Neuronal stem cell (in vitro differentiated cells): Measurements from ENCODE around the gene ADAD1.

Source experiments
- DNase-seq: peaks from one replicate; pipeline ENCODE4 v3.0.0-alpha.2; 2013; ENCODE audit warnings: low spot score
- H2AFZ ChIP-seq: one replicate; pipeline ENCODE4 v1.6.1; 2013; ENCODE audit warnings: mild to moderate bottlenecking, low read length, inconsistent platforms
- H2AK5ac ChIP-seq: 2 replicates; pipeline ENCODE4 v1.6.1; 2013; ENCODE audit warnings: low read depth, mild to moderate bottlenecking, inconsistent platforms, low read length, moderate library complexity, mixed read lengths
- H2BK120ac ChIP-seq: 2 replicates; pipeline ENCODE4 v1.6.1; 2013; ENCODE audit warnings: low read depth, mild to moderate bottlenecking, inconsistent platforms, low read length, moderate library complexity, mixed read lengths
- H2BK12ac ChIP-seq: one replicate; pipeline ENCODE4 v1.6.1; 2013; ENCODE audit warnings: low read length, inconsistent platforms
- H2BK15ac ChIP-seq: 2 replicates; pipeline ENCODE4 v1.6.1; 2013; ENCODE audit warnings: mild to moderate bottlenecking, low read length, inconsistent platforms, mixed read lengths
- H2BK5ac ChIP-seq: one replicate; pipeline ENCODE4 v1.6.1; 2013; ENCODE audit warnings: inconsistent platforms, mild to moderate bottlenecking, low read length, moderate library complexity
- H3K14ac ChIP-seq: one replicate; pipeline ENCODE4 v1.6.1; 2013; ENCODE audit warnings: low read length, inconsistent platforms
- H3K18ac ChIP-seq: 2 replicates; pipeline ENCODE4 v1.6.1; 2013; ENCODE audit warnings: low read length, inconsistent platforms
- H3K23ac ChIP-seq: 2 replicates; pipeline ENCODE4 v1.6.1; 2013; ENCODE audit warnings: low read depth, mild to moderate bottlenecking, mixed read lengths, low read length, inconsistent platforms; ENCODE audit not compliant: poor library complexity
- H3K27ac ChIP-seq: replicated peaks from 3 replicates; pipeline ENCODE4 v1.5.1; 2013; ENCODE audit warnings: low read length, inconsistent platforms
- H3K27me3 ChIP-seq, 3 experiments: 2 replicates each; pipeline ENCODE4 v1.6.1; 2013; ENCODE audit warnings: low read length in 3 of 3, mild to moderate bottlenecking in 2 of 3, inconsistent platforms in 1 of 3, low read depth in 1 of 3, mixed read lengths in 1 of 3, moderate library complexity in 1 of 3; ENCODE audit not compliant: control insufficient read depth in 3 of 3, insufficient read depth in 3 of 3
- H3K36me3 ChIP-seq, 2 donors: replicated peaks in 1 of 2; 2 replicates each; pipeline ENCODE4 v1.6.1; 2013; ENCODE audit warnings: low read length in 2 of 2; ENCODE audit not compliant: control insufficient read depth in 2 of 2, insufficient read depth in 2 of 2
- H3K4ac ChIP-seq: 2 replicates; pipeline ENCODE4 v1.6.1; 2013; ENCODE audit warnings: inconsistent platforms, mild to moderate bottlenecking, low read length, moderate library complexity
- H3K4me1 ChIP-seq, 2 donors: 1 replicate in 1 of 2; 2 replicates in 1 of 2; pipeline ENCODE4 v1.6.1; 2013; ENCODE audit warnings: low read length in 2 of 2, low read depth in 1 of 2; ENCODE audit not compliant: control insufficient read depth in 2 of 2, insufficient read depth in 1 of 2
- H3K4me2 ChIP-seq: one replicate; pipeline ENCODE4 v1.6.1; 2013; ENCODE audit warnings: mild to moderate bottlenecking, low read length, inconsistent platforms; ENCODE audit not compliant: insufficient read depth, poor library complexity, severe bottlenecking
- H3K4me3 ChIP-seq, 2 donors: 2 replicates each; pipeline ENCODE4 v1.5.1; 2013; ENCODE audit warnings: low read length in 2 of 2, mild to moderate bottlenecking in 2 of 2, inconsistent platforms in 1 of 2, moderate library complexity in 1 of 2
- H3K79me1 ChIP-seq: one replicate; pipeline ENCODE4 v1.6.1; 2013; ENCODE audit warnings: low read depth, mild to moderate bottlenecking, inconsistent platforms, low read length, moderate library complexity
- H3K9ac ChIP-seq: one replicate; pipeline ENCODE4 v1.6.1; 2013; ENCODE audit warnings: mild to moderate bottlenecking, low read depth, low read length, inconsistent platforms; ENCODE audit not compliant: poor library complexity
- H3K9me3 ChIP-seq, 2 donors: replicated peaks in 1 of 2; 2 replicates each; pipeline versions ENCODE3 to v1.6.1; 2013; ENCODE audit warnings: low read length in 2 of 2, mild to moderate bottlenecking in 2 of 2, inconsistent platforms in 1 of 2, low read depth in 1 of 2, mixed read lengths in 1 of 2, moderate library complexity in 1 of 2; ENCODE audit not compliant: control insufficient read depth in 2 of 2, insufficient read depth in 1 of 2
- H4K8ac ChIP-seq: one replicate; pipeline ENCODE4 v1.6.1; 2013; ENCODE audit warnings: low read depth, mild to moderate bottlenecking, inconsistent platforms, low read length, moderate library complexity
- H4K91ac ChIP-seq: one replicate; pipeline ENCODE4 v1.6.1; 2013; ENCODE audit warnings: low read length, low read depth, mild to moderate bottlenecking, inconsistent platforms; ENCODE audit not compliant: poor library complexity
- WGBS, 2 donors: extraction: QIAGEN DNeasy Blood & Tissue Kit; methylation state at CpG; one replicate each; pipeline ENCODE4 v1.1.7; 2013; ENCODE audit warnings: missing lambda C conversion rate in 2 of 2, mixed read lengths in 1 of 2; ENCODE audit not compliant: insufficient read length in 2 of 2, insufficient replicate concordance in 1 of 2; ENCODE audit errors: extremely low coverage in 2 of 2; 5-methylcytosine and 5-hydroxymethylcytosine counted together

Gene ADAD1

GRCh38 chr4:122379239-122379638 is 428 bp downstream of the ADAD1 start:
- H3K27ac ChIP-seq, result no peak overlapping the region
- no peak overlapping the region for H3K23ac ChIP-seq
- H3K9me3 ChIP-seq, result peaks cover 0 to 1% of the 10 kb centered on the region in 2 donors
- no peaks in the 10 kb centered on the region for H3K27me3 ChIP-seq
- H3K4me1 ChIP-seq, result no peaks in the 10 kb centered on the region
- H4K8ac ChIP-seq, result no peak overlapping the region
- WGBS, 2 donors, result no CpG with 5 or more reads among the region's 44 CpGs
- no peak overlapping the region for H2AFZ ChIP-seq
- H3K79me1 ChIP-seq, result no peaks in the 10 kb centered on the region
- no peak overlapping the region for H2AK5ac ChIP-seq
- no peak overlapping the region for H3K18ac ChIP-seq
- H2BK12ac ChIP-seq, result peak overlapping the region; percentile 49
- no peak overlapping the region for H3K9ac ChIP-seq
- no peak overlapping the region for H3K4me3 ChIP-seq
- no peak overlapping the region for H4K91ac ChIP-seq
- peak overlapping the region; percentile 71 for H3K14ac ChIP-seq
- no peak overlapping the region for H2BK120ac ChIP-seq
- no peak overlapping the region for H3K4me2 ChIP-seq
- H2BK5ac ChIP-seq, result no peak overlapping the region
- H2BK15ac ChIP-seq, result no peak overlapping the region
- no peak for DNase-seq
- H3K36me3 ChIP-seq, result no peaks in the 10 kb centered on the region
- H3K4ac ChIP-seq, result no peak overlapping the region

- H3K18ac ChIP-seq, result no peak overlapping the region
- no peak overlapping the region for H3K4me3 ChIP-seq
- H2BK15ac ChIP-seq, result no peak overlapping the region
- no peak overlapping the region for H3K27ac ChIP-seq
- no peak overlapping the region for H2BK120ac ChIP-seq
- H2AFZ ChIP-seq, result no peak overlapping the region
- no CpG with 5 or more reads among the region's 4 CpGs for WGBS, 2 donors
- H4K8ac ChIP-seq, result no peak overlapping the region
- H3K4me1 ChIP-seq, result no peaks in the 10 kb centered on the region
- H2AK5ac ChIP-seq, result no peak overlapping the region
- no peak overlapping the region for H3K14ac ChIP-seq
- DNase-seq, result no peak
- H4K91ac ChIP-seq, result no peak overlapping the region
- H3K36me3 ChIP-seq, result no peaks in the 10 kb centered on the region
- H3K23ac ChIP-seq, result no peak overlapping the region
- no peak overlapping the region for H2BK12ac ChIP-seq
- H3K27me3 ChIP-seq, result no peaks in the 10 kb centered on the region
- no peak overlapping the region for H3K9ac ChIP-seq
- no peaks in the 10 kb centered on the region for H3K79me1 ChIP-seq
- no peak overlapping the region for H3K4ac ChIP-seq
- H3K4me2 ChIP-seq, result no peak overlapping the region
- H3K9me3 ChIP-seq, result no peaks in the 10 kb centered on the region
- no peak overlapping the region for H2BK5ac ChIP-seq
These were observed 4.5 kb downstream of the ADAD1 start for GRCh38 chr4:122383341-122383740.

DNA sequence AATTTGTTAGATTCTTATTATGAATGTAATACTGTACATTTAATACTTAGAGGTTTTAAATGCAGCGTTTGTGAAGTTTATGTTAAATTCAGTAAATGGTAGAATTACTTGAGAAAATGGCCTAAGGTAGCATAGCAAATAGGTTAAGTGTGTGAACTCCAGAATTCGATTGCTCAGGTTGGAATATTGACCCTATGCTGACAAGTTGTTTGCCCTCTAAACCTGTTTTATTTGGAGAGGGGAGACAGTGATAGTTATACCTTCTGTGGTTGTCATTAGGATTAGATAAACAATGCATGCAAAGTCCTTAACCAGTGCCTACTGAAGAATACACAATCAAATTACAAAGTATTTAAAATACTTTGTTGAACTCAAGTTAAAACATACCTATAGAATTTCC is 5.4 kb downstream of the ADAD1 start:
- Histone ChIP-seq H2BK12ac (no peak overlapping the region), H3K18ac (no peak overlapping the region), H3K27me3 (no peaks in the 10 kb centered on the region), H3K4ac (no peak overlapping the region), H2AFZ (no peak overlapping the region), H3K9me3 (no peaks in the 10 kb centered on the region), H3K27ac (no peak overlapping the region), H3K79me1 (no peaks in the 10 kb centered on the region), H2BK120ac (no peak overlapping the region), H3K14ac (no peak overlapping the region), H2BK5ac (no peak overlapping the region), H3K9ac (no peak overlapping the region), H3K4me1 (no peaks in the 10 kb centered on the region), H3K4me3 (no peak overlapping the region), H2BK15ac (no peak overlapping the region), H3K36me3 (no peaks in the 10 kb centered on the region), H3K23ac (no peak overlapping the region), H2AK5ac (no peak overlapping the region), H3K4me2 (no peak overlapping the region), H4K8ac (no peak overlapping the region), H4K91ac (no peak overlapping the region)
- no peak for DNase-seq
- WGBS, 2 donors, result no CpG with 5 or more reads among the region's 2 CpGs

GRCh38 chr4:122393276-122393675 is 14.5 kb downstream of the ADAD1 start:
- Histone ChIP-seq H4K8ac (no peak overlapping the region), H3K9ac (no peak overlapping the region), H2BK120ac (no peak overlapping the region), H3K27ac (no peak overlapping the region), H4K91ac (no peak overlapping the region), H3K14ac (no peak overlapping the region), H2BK5ac (no peak overlapping the region), H3K18ac (no peak overlapping the region), H3K4me3 (no peak overlapping the region), H3K36me3 (no peaks in the 10 kb centered on the region), H3K23ac (no peak overlapping the region), H2BK12ac (no peak overlapping the region), H3K27me3 (no peaks in the 10 kb centered on the region), H3K4ac (no peak overlapping the region), H3K4me1 (no peaks in the 10 kb centered on the region), H3K79me1 (no peaks in the 10 kb centered on the region), H2AK5ac (no peak overlapping the region), H3K4me2 (no peak overlapping the region), H2AFZ (no peak overlapping the region), H3K9me3 (no peaks in the 10 kb centered on the region), H2BK15ac (no peak overlapping the region)
- no CpG with 5 or more reads among the region's 1 CpG for WGBS, 2 donors
- DNase-seq, result no peak
